ENCODE results near the gene PPP1R9A.

The PPP1R9A gene

GRCh38 chr7:95297041-95297440, 389.6 kb downstream of the PPP1R9A start:
- H3K27me3 Mint-ChIP-seq (ENCODE audit: low read depth) = no peaks in the 10 kb centered on the region
- H3K36me3 Mint-ChIP-seq (ENCODE audit: low read depth) = no peaks in the 10 kb centered on the region
- no peak for DNase-seq (ENCODE audit: low spot score)

DNA sequence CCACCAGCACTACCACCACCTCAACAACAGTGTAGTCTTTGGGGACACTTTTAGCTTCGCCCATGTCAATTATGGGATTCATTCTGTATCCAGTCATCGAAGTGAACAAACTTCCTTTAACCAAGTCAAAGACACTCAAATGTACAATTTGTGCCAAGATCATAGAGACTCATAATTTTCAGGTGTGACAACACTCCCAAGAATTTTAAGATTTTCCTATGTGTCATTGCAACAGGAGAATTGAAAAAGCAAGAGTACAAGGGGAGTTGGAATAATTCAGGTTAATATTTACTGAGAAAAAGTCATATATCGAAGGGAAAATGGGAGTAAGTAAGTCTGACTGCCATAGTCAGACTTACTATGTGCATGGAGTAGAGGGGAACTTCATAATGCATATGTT, 390.7 kb downstream of the PPP1R9A start:
- Mint-ChIP-seq H3K27ac (no peak overlapping the region), H3K4me1 (ENCODE audit: low read depth) (no peaks in the 10 kb centered on the region), H3K36me3 (ENCODE audit: low read depth) (no peaks in the 10 kb centered on the region), H3K4me3 (no peak overlapping the region), H3K27me3 (ENCODE audit: low read depth) (no peaks in the 10 kb centered on the region), H3K9me3 (no peaks in the 10 kb centered on the region)
- no peak for DNase-seq (ENCODE audit: low spot score)

More at GRCh38 chr7:95297041-95297440, 389.6 kb downstream of the PPP1R9A start:
- Mint-ChIP-seq H3K9me3 (no peaks in the 10 kb centered on the region), H3K27ac (no peak overlapping the region), H3K4me1 (ENCODE audit: low read depth) (no peaks in the 10 kb centered on the region), H3K4me3 (no peak overlapping the region)

DNA sequence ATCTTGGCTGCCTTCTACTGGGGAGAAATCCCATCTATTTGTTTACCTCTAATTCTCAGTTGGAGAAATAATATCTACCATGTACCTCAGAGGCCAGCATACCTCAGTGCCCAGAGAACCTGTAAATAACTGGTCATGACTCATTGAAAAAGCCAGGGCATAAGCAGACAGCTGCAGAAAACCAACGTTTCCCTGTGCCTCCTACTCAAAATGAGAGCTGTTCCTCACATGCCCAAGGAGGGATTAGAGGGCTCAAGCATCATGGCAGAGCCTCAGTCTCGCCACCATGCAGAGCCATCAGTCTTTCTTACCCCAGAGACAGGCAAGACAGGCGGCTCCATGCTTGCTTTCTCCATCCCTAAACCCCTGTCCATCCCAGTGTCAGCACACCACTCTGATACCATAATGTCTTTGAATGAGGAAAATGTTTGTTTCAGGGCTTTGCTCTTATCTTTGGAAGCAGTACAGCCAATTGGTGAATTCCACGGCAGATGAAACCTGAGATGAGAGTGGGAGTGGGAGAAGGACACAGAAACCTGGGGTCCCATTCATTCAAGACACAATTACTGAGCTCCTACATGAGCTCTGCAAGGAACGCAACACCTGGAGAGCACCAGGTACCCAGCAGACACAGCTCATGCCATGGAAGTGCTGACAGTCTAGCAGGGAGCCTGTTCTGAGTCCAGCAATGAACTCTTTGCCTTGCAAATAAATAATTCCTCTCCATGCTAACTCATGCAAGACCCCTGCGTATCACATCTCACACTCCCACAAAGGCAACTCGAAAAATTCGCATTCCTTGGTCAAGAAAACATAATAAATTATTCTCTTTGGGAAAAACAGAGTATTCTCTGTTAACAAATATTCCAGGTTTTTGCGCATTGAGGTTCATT, 395.9 kb downstream of the PPP1R9A start:
- Mint-ChIP-seq H3K4me1 (ENCODE audit: low read depth) (no peaks in the 10 kb centered on the region), H3K36me3 (ENCODE audit: low read depth) (no peaks in the 10 kb centered on the region), H3K4me3 (no peak overlapping the region), H3K9me3 (no peaks in the 10 kb centered on the region), H3K27me3 (ENCODE audit: low read depth) (peaks cover 8% of the 10 kb centered on the region), H3K27ac (no peak overlapping the region)
- DNase-seq (ENCODE audit: low spot score) = no peak

GRCh38 chr7:95304990-95305389, 397.6 kb downstream of the PPP1R9A start:
- Mint-ChIP-seq H3K9me3 (no peaks in the 10 kb centered on the region), H3K27ac (no peak overlapping the region), H3K4me3 (no peak overlapping the region), H3K27me3 (ENCODE audit: low read depth) (peaks cover 8% of the 10 kb centered on the region), H3K36me3 (ENCODE audit: low read depth) (no peaks in the 10 kb centered on the region), H3K4me1 (ENCODE audit: low read depth) (no peaks in the 10 kb centered on the region)
- no peak for DNase-seq (ENCODE audit: low spot score)

- no peak overlapping the region for H3K4me3 Mint-ChIP-seq
- H3K27me3 Mint-ChIP-seq (ENCODE audit: low read depth) = peaks cover 8% of the 10 kb centered on the region
- H3K4me1 Mint-ChIP-seq (ENCODE audit: low read depth) = no peaks in the 10 kb centered on the region
- H3K27ac Mint-ChIP-seq = no peak overlapping the region
- no peaks in the 10 kb centered on the region for H3K9me3 Mint-ChIP-seq
- no peaks in the 10 kb centered on the region for H3K36me3 Mint-ChIP-seq (ENCODE audit: low read depth)
- DNase-seq (ENCODE audit: low spot score) = no peak
Observed at GRCh38 chr7:95309951-95310350, 402.6 kb downstream of the PPP1R9A start.

- Mint-ChIP-seq H3K4me3 (no peak overlapping the region), H3K9me3 (no peaks in the 10 kb centered on the region), H3K36me3 (ENCODE audit: low read depth) (no peaks in the 10 kb centered on the region), H3K4me1 (ENCODE audit: low read depth) (no peaks in the 10 kb centered on the region), H3K27me3 (ENCODE audit: low read depth) (no peaks in the 10 kb centered on the region), H3K27ac (no peak overlapping the region)
- DNase-seq (ENCODE audit: low spot score) = no peak
Observed at GRCh38 chr7:95311389-95311788, 404.0 kb downstream of the PPP1R9A start.

DNA sequence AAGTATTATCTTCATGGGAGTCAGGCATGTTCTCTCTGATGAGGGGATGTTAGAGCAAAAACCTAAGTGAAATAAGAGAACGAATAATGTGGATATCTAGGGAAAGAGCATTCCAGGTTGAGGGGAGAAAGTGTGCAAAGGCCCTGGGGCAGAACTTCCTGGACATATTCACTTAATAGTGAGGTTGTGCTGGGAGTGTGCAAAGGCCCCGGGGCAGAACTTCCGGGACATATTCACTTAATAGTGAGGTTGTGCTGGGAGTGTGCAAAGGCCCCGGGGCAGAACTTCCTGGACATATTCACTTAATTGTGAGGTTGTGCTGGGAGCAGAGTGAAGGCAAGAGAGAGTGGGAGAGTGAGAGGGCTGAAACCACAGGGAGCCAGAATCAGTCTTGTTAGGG, 405.2 kb downstream of the PPP1R9A start:
- no peak overlapping the region for H3K27ac Mint-ChIP-seq
- H3K27me3 Mint-ChIP-seq (ENCODE audit: low read depth) = no peaks in the 10 kb centered on the region
- no peak for DNase-seq (ENCODE audit: low spot score)
- H3K4me3 Mint-ChIP-seq = no peak overlapping the region
- H3K9me3 Mint-ChIP-seq = no peaks in the 10 kb centered on the region
- no peaks in the 10 kb centered on the region for H3K4me1 Mint-ChIP-seq (ENCODE audit: low read depth)
- H3K36me3 Mint-ChIP-seq (ENCODE audit: low read depth) = no peaks in the 10 kb centered on the region

- H3K4me3 Mint-ChIP-seq = no peak overlapping the region
Observed at GRCh38 chr7:95316588-95316987, 409.2 kb downstream of the PPP1R9A start.

GRCh38 chr7:95317546-95317945, 410.2 kb downstream of the PPP1R9A start:
- H3K27me3 Mint-ChIP-seq (ENCODE audit: low read depth) = no peaks in the 10 kb centered on the region
- no peak for DNase-seq (ENCODE audit: low spot score)
- H3K4me1 Mint-ChIP-seq (ENCODE audit: low read depth) = no peaks in the 10 kb centered on the region
- no peak overlapping the region for H3K27ac Mint-ChIP-seq
- H3K9me3 Mint-ChIP-seq = no peaks in the 10 kb centered on the region
- no peaks in the 10 kb centered on the region for H3K36me3 Mint-ChIP-seq (ENCODE audit: low read depth)
- no peak overlapping the region for H3K4me3 Mint-ChIP-seq

More at GRCh38 chr7:95316588-95316987, 409.2 kb downstream of the PPP1R9A start:
- no peak for DNase-seq (ENCODE audit: low spot score)
- Mint-ChIP-seq H3K4me1 (ENCODE audit: low read depth) (no peaks in the 10 kb centered on the region), H3K9me3 (no peaks in the 10 kb centered on the region), H3K27me3 (ENCODE audit: low read depth) (no peaks in the 10 kb centered on the region), H3K36me3 (ENCODE audit: low read depth) (no peaks in the 10 kb centered on the region), H3K27ac (no peak overlapping the region)

DNA sequence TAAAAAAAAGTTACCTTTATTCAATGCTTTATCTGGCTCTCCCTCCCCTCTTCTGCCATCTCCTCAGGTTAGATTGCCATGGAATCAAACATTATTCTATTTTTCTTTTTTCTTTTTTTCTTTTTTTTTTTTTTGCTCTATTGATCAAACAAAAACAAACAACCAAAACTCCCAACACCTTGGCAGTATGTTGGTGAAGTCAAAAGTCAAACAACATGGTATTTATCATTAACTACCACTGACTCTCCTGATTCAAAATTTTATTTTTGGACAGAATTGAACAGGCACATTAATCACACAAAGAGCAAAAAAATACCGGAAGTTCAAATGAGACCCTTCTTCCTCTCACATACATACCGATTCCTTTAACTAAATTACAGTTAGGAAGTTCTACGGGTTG, 410.6 kb downstream of the PPP1R9A start:
- H3K4me1 Mint-ChIP-seq (ENCODE audit: low read depth) = no peaks in the 10 kb centered on the region
- H3K4me3 Mint-ChIP-seq = no peak overlapping the region
- H3K36me3 Mint-ChIP-seq (ENCODE audit: low read depth) = no peaks in the 10 kb centered on the region
- H3K27ac Mint-ChIP-seq = no peak overlapping the region
- no peak for DNase-seq (ENCODE audit: low spot score)
- no peaks in the 10 kb centered on the region for H3K9me3 Mint-ChIP-seq
- no peaks in the 10 kb centered on the region for H3K27me3 Mint-ChIP-seq (ENCODE audit: low read depth)

DNA sequence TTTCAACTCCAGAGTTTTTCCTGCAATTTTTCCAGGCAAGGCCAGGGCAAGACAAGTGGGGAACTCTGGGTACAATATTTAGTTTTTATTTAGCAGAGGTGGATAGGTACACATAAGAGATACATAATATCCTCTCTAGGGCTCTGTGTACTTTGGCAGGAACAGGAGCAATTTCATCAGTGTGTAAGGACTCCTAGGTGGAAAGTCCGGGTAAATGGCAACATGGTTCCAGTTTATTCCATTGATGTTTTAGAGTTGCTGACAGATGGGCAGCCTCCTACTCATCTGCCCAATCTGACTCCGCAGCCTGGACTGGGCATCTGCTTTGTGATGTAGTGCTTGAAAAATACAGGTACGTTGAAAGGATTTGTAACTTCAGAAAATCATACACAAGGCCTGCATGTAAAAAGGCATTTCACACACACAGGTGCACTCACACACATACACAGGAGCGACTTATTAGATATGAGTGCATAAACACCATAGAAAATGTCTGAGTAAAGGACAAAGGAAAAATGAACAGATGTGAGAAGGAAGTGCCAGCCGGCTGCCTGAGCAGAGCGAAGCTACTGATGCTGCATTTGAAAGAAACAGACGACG, 411.2 kb downstream of the PPP1R9A start:
- DNase-seq (ENCODE audit: low spot score) = no peak
- Mint-ChIP-seq H3K27me3 (ENCODE audit: low read depth) (no peaks in the 10 kb centered on the region), H3K4me1 (ENCODE audit: low read depth) (no peaks in the 10 kb centered on the region), H3K27ac (no peak overlapping the region), H3K4me3 (no peak overlapping the region), H3K36me3 (ENCODE audit: low read depth) (no peaks in the 10 kb centered on the region), H3K9me3 (no peaks in the 10 kb centered on the region)

DNA sequence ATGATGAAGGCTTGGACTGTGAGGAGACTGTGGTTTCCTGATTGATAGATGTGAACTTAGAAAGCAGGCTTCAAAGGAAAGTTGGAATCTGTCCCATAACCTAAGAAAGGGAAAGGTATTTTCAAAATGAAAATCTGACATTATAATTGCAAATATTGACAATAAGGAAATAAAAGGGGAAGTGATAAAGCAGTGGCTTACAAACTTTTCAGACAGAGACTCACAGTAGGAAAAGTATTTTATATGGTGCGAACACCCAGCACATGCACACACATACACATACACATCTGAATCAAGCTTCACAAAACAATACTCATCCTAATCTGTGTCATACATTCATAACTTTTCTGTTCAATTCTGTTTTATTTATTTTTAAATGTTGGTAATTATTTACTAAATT, 412.2 kb downstream of the PPP1R9A start:
- DNase-seq (ENCODE audit: low spot score) = no peak
- no peak overlapping the region for H3K27ac Mint-ChIP-seq
- peaks cover under 1% of the 10 kb centered on the region for H3K4me1 Mint-ChIP-seq (ENCODE audit: low read depth)
- H3K4me3 Mint-ChIP-seq = no peak overlapping the region
- no peaks in the 10 kb centered on the region for H3K9me3 Mint-ChIP-seq
- H3K36me3 Mint-ChIP-seq (ENCODE audit: low read depth) = no peaks in the 10 kb centered on the region
- H3K27me3 Mint-ChIP-seq (ENCODE audit: low read depth) = no peaks in the 10 kb centered on the region

DNA sequence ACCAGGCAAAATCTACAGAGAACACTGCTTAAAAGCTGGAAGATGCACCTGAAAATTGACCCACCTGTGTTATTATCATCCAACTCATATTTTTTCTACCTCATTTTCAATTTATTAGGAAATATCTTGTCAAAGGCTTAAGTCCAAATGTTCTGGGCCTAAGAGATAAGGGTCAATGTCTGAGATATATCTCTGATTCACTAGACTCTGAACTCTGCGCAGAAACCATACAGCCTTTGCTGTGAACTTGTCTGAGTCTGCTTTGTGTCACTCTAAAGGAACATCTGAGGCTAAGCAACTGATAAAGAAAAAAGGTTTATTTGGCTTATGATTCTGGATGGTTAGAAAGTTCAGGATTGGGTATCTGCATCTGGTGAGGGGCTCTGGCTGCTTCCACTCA, 413.3 kb downstream of the PPP1R9A start:
- no peak for DNase-seq (ENCODE audit: low spot score)
- Mint-ChIP-seq H3K27ac (no peak overlapping the region), H3K27me3 (ENCODE audit: low read depth) (peaks cover 8% of the 10 kb centered on the region), H3K4me3 (no peak overlapping the region), H3K9me3 (peaks cover 3% of the 10 kb centered on the region), H3K36me3 (ENCODE audit: low read depth) (no peaks in the 10 kb centered on the region), H3K4me1 (ENCODE audit: low read depth) (peaks cover 5% of the 10 kb centered on the region)

GRCh38 chr7:95321720-95322119, 414.3 kb downstream of the PPP1R9A start:
- DNase-seq (ENCODE audit: low spot score) = no peak
- Mint-ChIP-seq H3K27me3 (ENCODE audit: low read depth) (peaks cover 10% of the 10 kb centered on the region), H3K9me3 (peaks cover 7% of the 10 kb centered on the region), H3K27ac (no peak overlapping the region), H3K4me1 (ENCODE audit: low read depth) (peaks cover 5% of the 10 kb centered on the region), H3K36me3 (ENCODE audit: low read depth) (no peaks in the 10 kb centered on the region), H3K4me3 (no peak overlapping the region)
